Measurements from ENCODE around the gene BBLN.
"Not testable (repeated sequence)": the region's sequence is repeated elsewhere in the genome, so short reads cannot be mapped to it uniquely, and the experiment has no call there.

BBLN gene, protein sequence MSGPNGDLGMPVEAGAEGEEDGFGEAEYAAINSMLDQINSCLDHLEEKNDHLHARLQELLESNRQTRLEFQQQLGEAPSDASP

GRCh38 chr9:128159784-128160602 lies at the start of gene BBLN:
TSS of gene BBLN (plus strand) at chr9:128160265. CDS start at chr9:128160408, 143 bp downstream.
- peak; percentile 87 for DNase-seq (ENCODE audit: low read depth)

- DNase-seq (ENCODE audit: low read depth): not testable (repeated sequence)
Measured at GRCh38 chr9:128111726-128112125, 48.3 kb upstream of the BBLN start.

- no peak for DNase-seq (ENCODE audit: low read depth)
Measured at GRCh38 chr9:128113526-128114325, 46.3 kb upstream of the BBLN start.

GRCh38 chr9:128114326-128115186 lies 45.5 kb upstream of the BBLN start:
- DNase-seq (ENCODE audit: low read depth): no peak

DNA sequence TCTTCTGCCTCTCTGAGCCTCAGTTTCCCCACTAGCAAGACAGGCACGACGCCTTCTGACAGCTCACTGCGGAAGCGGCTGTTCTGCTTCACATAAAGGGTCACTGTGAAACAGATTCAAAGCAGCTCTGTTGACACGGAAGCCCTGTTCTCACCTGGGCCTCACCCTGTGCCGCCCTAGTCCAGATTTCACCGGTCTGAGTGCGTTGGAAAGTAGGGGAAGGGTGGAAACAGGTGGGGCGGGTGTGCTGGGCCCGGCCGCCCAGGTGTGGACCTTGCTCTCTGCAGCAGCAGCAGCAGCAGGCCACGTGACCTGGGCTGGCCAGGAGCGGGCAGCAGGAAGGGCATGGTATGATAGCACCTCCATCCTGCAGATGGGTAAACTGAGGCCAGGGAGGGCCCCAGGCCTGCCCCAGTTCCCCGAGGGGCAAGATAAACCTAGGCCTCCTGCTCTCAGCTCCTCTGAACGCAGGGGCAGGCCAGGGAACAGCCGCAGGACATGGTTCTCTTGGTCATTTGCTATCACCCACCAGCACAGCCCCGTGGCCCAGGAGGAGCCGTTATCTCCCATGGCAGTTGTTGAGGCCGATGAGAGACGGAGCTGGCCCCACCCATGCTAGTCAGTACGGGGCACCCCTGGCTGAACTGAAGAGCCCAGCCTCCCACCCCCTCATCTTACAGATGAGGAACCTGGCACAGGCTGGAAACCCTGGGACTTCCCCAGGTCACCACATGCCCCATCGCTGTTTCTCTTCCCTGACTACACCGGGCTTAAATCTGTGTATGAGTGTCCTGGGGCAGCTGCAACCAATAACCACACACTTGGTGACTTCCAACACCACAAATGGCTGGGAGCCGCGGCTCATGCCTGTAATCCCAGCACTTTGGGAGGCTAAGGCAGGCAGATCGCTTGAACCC lies 44.6 kb upstream of the BBLN start:
- DNase-seq (ENCODE audit: low read depth): no peak

- DNase-seq (ENCODE audit: low read depth): no peak
Measured at GRCh38 chr9:128116104-128117083, 43.7 kb upstream of the BBLN start.

DNA sequence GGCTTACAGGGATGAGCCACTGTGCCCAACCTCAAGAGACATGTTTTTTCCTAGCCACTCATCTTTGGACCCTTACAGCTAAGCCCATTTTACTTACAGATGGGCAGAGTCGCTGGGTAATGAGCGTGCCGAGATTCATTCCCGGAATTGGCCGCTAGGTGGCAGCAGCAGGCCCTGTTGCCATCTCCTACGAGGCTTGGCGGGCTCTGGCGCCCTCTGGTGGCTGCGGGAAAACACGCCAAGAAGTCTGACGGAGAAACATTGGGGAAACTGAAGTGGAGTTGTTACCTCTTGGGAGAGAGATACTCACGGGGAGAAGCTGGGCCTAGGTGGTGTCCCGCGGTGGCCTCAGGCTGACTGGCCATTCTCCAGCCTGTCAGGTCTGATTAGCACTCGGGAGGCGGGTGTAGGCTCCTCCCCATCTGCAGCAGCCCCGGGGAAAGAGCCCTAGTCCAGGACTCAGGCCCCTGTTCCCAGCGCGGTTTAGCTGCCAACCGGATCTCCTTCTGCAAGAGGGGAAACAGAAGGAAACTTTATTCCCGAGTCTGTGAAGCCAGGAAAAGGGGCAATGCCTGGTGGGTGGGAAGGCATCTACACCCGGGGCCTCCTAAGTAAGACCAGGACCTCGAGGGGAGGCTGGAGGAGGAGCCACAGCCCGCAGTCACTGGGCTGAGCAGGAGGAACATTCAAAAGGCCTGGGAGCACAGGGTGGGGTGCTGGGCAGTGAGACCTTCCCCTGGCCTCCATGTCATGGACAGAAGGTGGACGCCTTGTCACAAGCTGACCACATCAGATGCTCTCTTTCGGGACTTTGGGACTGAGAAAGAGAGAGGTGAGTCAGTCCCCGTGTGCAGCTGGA lies 42.2 kb upstream of the BBLN start:
- DNase-seq (ENCODE audit: low read depth): peak; percentile 97

- no peak for DNase-seq (ENCODE audit: low read depth)
Measured at GRCh38 chr9:128118472-128118857, 41.6 kb upstream of the BBLN start.

- no peak for DNase-seq (ENCODE audit: low read depth)
Measured at GRCh38 chr9:128118971-128119665, 40.9 kb upstream of the BBLN start.

- DNase-seq (ENCODE audit: low read depth): no peak
Measured at GRCh38 chr9:128120061-128120740, 39.9 kb upstream of the BBLN start.

DNA sequence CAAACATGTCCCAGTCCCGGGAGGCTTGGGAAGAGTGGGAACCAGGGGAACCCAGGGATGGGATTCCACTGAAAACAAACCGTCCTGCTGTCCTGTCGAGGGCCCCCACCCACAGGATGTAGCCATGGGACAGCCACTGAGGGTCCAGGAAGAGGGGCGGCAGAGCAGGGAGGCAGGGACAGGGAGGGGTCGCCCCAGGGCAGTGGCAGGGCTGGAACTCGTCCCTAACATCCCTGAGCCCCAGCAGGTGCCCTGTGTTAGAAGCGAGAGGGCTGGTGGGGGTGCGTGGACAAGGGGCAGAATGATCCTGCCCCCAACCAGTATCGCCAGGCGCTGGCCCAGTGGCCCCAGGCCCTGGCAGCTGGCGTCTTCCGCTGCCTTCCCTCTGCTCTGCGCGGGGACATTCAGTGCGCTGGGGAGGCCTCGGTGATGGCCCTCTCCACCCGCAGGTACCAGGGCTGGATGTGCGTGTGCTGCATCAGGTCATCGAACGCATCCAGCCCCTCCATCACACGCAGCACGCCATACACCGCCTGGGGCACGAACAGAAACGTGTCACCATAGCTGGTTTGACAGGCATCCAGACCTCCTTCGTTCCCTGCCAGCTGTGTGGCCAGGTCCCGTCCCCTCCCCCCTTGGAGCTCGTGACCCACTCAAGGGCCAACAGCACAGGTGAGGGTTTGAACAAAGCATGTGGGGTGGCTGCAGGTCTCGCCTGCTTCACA lies 39.2 kb upstream of the BBLN start:
- DNase-seq (ENCODE audit: low read depth): no peak

GRCh38 chr9:128121466-128121810 lies 38.6 kb upstream of the BBLN start:
- DNase-seq (ENCODE audit: low read depth): no peak

- DNase-seq (ENCODE audit: low read depth): no peak
Measured at GRCh38 chr9:128121924-128122808, 37.9 kb upstream of the BBLN start.

DNA sequence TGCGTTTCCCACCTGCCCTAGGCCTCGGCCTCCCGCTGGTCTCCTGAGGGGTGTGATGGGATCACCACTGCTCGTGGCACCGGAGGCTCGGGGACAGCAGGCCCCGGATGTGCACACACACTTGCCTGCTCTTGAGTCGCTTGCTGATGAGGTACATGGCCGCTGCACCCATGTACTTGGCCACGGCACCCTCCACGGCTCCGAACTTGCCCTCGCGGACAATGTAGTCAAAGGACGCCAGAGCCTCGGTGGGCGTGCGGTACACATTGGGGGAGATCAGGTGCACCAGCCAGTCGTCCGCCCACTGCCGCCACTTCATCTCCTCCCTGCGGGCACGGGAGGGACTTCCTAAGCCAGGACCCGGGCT lies 37.3 kb upstream of the BBLN start:
- no peak for DNase-seq (ENCODE audit: low read depth)

DNA sequence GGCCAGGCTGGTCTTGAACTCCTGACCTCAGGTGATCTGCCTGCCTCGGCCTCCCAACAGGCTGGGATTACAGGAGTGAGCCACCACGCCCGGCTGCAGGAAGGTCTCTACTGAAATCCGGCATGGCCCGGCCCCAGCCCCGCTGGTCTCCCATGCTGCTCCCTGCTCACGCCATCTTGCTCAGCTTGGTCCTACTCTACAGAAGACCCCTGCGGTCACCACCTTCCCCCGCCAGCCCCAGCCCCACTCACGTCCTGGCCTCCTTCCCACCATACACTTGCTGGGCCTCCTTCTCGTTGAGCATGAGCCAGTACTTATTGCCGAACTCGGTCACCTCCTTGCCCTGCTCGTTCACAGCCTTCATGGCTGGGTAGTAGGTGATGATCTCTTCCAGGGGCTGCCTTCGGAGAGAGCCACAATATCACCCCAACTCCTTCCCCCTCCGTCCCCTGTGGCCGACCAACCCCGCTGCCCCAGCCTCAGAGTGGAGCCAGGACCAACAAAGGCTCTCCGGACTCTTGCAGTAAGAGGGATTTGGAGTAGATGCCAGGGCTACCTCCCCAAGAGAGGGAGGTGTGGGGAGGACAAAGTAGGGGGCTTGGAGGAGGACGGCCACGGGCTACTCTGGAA lies 36.5 kb upstream of the BBLN start:
- DNase-seq (ENCODE audit: low read depth): no peak

GRCh38 chr9:128124451-128124850 lies 35.6 kb upstream of the BBLN start:
- DNase-seq (ENCODE audit: low read depth): no peak

Measured in stimulated activated CD8-positive, alpha-beta memory T cell treated with anti-CD3 and anti-CD28 coated beads, Interleukin-7, amount 100 ng/mL, for 24 hours (primary cell).